NCI-H146 treated with DMSO at 0.1 percent for 48 hours (cell line): ENCODE results near the gene HNRNPL.
"Not testable (repeated sequence)": the region's sequence is repeated elsewhere in the genome, so short reads cannot be mapped to it uniquely, and the experiment has no call there.

ENCODE experiments used
- DNase-seq: peaks from one replicate; lab custom pipeline; 2025; ENCODE audit not compliant: unreplicated experiment; lab: John Stamatoyannopoulos, UW

HNRNPL gene

GRCh38 chr19:38803543-38803942 is 46.2 kb downstream of the HNRNPL start:
- no peak for DNase-seq

GRCh38 chr19:38801359-38802095 is 48.3 kb downstream of the HNRNPL start:
- no peak for DNase-seq

- DNase-seq, result no peak
Measured at GRCh38 chr19:38800577-38801347, 49.0 kb downstream of the HNRNPL start.

GRCh38 chr19:38799104-38799503 is 50.7 kb downstream of the HNRNPL start:
- DNase-seq, result no peak

- DNase-seq, result not testable (repeated sequence)
Measured at GRCh38 chr19:38797781-38798180, 52.0 kb downstream of the HNRNPL start.

- no peak for DNase-seq
Measured at GRCh38 chr19:38796154-38796553, 53.6 kb downstream of the HNRNPL start.

GRCh38 chr19:38795549-38795948 is 54.2 kb downstream of the HNRNPL start:
- no peak for DNase-seq

GRCh38 chr19:38793671-38794070 is 56.1 kb downstream of the HNRNPL start:
- no peak for DNase-seq

- DNase-seq, result no peak
Measured at GRCh38 chr19:38793177-38793576, 56.6 kb downstream of the HNRNPL start.

GRCh38 chr19:38792250-38793111 is 57.3 kb downstream of the HNRNPL start:
- no peak for DNase-seq

- DNase-seq, result not testable (repeated sequence)
Measured at GRCh38 chr19:38791451-38792064, 58.2 kb downstream of the HNRNPL start.

- DNase-seq, result not testable (repeated sequence)
Measured at GRCh38 chr19:38790507-38791403, 59.0 kb downstream of the HNRNPL start.

- no peak for DNase-seq
Measured at GRCh38 chr19:38788478-38789243, 61.1 kb downstream of the HNRNPL start, which contains the start of gene LGALS7B. LGALS7B (plus strand) TSS chr19:38789200; CDS start chr19:38789227, 27 bp downstream.

- DNase-seq, result no peak
Measured at GRCh38 chr19:38786572-38787265, 63.1 kb downstream of the HNRNPL start.
